ENCODE results near the gene PPP6R2. TPM values are rescaled to one million over a fixed set of nuclear protein-coding genes. Genes with fewer than 3 reads are reported as not detected.

PPP6R2 gene
- total RNA-seq, 1 donor from 2014 or later = 60.8 TPM

GRCh38 chr22:50441428-50441993 is 98.4 kb downstream of the PPP6R2 start:
- intact Hi-C loops (cut with micrococcal nuclease) = no loop called here

GRCh38 chr22:50443197-50443596 is 100.1 kb downstream of the PPP6R2 start:
- intact Hi-C loops (cut with micrococcal nuclease) = no loop called here

- intact Hi-C loops (cut with micrococcal nuclease) = no loop called here
Measured at GRCh38 chr22:50443801-50444625, 100.9 kb downstream of the PPP6R2 start.

- intact Hi-C loops (cut with micrococcal nuclease) = no loop called here
Measured at GRCh38 chr22:50444663-50445062, 101.5 kb downstream of the PPP6R2 start.

- intact Hi-C loops (cut with micrococcal nuclease) = no loop called here
Measured at GRCh38 chr22:50445071-50445879, 102.1 kb downstream of the PPP6R2 start.

- intact Hi-C loops (cut with micrococcal nuclease) = no loop called here
Measured at GRCh38 chr22:50445880-50446707, 103.0 kb downstream of the PPP6R2 start.

GRCh38 chr22:50446708-50447575 is 103.8 kb downstream of the PPP6R2 start:
- intact Hi-C loops (cut with micrococcal nuclease) = no loop called here

GRCh38 chr22:50447576-50448551 is 104.7 kb downstream of the PPP6R2 start:
- intact Hi-C loops (cut with micrococcal nuclease) = no loop called here

- intact Hi-C loops (cut with micrococcal nuclease) = no loop called here
Measured at GRCh38 chr22:50452649-50453048, 109.5 kb downstream of the PPP6R2 start.

- intact Hi-C loops (cut with micrococcal nuclease) = no loop called here
Measured at GRCh38 chr22:50454556-50455075, 111.5 kb downstream of the PPP6R2 start.

GRCh38 chr22:50455201-50455600 is 112.1 kb downstream of the PPP6R2 start:
- intact Hi-C loops (cut with micrococcal nuclease) = no loop called here

- intact Hi-C loops (cut with micrococcal nuclease) = loop anchor here (2.0 kb wide), 1 partner anchor 43 kb away; no protein-coding TSS in a partner anchor
Measured at GRCh38 chr22:50456026-50456425, 112.9 kb downstream of the PPP6R2 start.

- intact Hi-C loops (cut with micrococcal nuclease) = loop anchor here (2.0 kb wide), 1 partner anchor 42 kb away; no protein-coding TSS in a partner anchor
Measured at GRCh38 chr22:50456466-50457234, 113.5 kb downstream of the PPP6R2 start.

- intact Hi-C loops (cut with micrococcal nuclease) = no loop called here
Measured at GRCh38 chr22:50459016-50459415, 115.9 kb downstream of the PPP6R2 start.

- intact Hi-C loops (cut with micrococcal nuclease) = no loop called here
Measured at GRCh38 chr22:50459496-50460140, 116.5 kb downstream of the PPP6R2 start.

GRCh38 chr22:50460938-50461337 is 117.8 kb downstream of the PPP6R2 start:
- intact Hi-C loops (cut with micrococcal nuclease) = no loop called here

- intact Hi-C loops (cut with micrococcal nuclease) = no loop called here
Measured at GRCh38 chr22:50461536-50461935, 118.4 kb downstream of the PPP6R2 start.
